ENCODE results near the gene NMNAT3.
A peak's percentile ranks its signal among the peaks of the same experiment; 100 is the strongest.

NMNAT3 gene

GRCh38 chr3:139574026-139574947 lies 103.5 kb downstream of the NMNAT3 start:
- no peak for DNase-seq

DNA sequence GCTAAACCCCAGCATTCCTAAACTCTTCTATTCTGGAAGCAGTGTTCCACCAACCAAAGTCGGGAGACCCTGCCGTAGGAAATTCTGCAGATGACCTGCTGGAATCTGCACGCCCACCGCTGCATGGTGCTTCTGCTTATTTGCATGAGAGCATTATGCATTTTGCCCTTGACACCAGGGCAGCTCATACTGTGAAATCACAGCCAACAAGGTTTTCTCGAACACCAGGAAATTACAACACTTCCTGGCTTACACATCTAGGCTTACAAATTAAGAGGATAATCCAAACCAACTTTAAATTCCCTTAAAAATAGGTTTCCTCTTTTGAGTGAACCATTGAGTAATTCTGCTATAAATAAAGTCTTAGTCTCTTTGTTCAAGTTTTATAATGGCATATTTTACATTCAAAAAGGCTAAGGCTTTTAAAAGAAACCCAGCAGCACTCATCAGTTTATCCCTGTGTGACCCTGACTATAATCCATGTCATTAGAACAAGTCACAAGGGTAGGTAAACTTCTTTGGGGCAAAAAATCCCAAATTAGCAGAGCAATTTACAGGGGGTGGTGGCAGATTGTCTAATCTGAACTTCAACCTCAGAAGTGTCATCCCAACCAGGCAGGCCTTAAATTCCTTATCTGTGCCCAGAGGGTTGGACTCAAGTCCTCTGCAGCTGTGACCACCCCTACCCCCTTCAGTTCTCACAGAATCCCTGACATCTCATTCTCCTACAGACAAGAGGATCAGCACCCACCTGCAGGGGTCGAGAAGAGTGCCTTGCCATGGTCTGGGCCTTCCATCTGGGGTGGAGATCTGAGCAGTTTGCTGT lies 104.7 kb downstream of the NMNAT3 start:
- DNase-seq: no peak

- no peak for DNase-seq
These were observed 106.1 kb downstream of the NMNAT3 start for GRCh38 chr3:139571711-139572110.

GRCh38 chr3:139564294-139564861 lies 113.4 kb downstream of the NMNAT3 start:
- peak; percentile 49 for DNase-seq

DNA sequence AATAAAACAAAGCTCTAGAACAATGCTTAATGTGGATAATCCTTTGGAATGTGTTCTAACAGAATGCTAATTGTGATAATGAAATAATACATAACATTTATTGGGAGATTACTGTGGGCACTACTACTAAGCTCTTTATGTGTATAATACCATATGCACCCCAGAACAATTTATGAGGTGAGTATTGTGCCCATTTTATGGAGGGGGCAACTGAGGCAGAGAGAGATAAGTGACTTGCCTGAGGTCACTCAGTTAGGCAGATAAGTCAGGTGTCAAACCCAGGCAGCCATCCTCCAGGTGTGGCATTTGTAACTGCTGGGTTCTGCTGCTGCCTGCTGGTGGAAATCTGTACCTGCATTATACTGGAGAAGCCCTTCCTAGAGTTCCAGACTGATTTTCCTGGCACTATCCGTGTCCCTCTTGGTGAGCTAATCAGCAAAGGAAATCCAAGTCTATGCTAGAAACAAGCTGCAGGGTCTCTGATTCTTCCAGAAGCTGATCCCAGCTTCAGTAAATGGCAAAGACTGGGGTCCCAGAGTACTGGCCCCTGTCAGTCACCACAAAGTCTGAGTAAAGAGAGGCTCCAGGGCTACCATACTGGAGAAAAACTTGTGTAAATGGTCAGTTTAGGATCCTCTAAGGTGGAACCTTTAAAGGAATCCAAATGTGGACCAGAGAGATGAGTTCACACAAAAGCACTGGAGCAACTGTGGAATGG lies 115.7 kb downstream of the NMNAT3 start:
- peak; percentile 31 for DNase-seq

- DNase-seq: no peak
These were observed 116.4 kb downstream of the NMNAT3 start for GRCh38 chr3:139561255-139561817.

GRCh38 chr3:139560411-139560810 lies 117.4 kb downstream of the NMNAT3 start:
- no peak for DNase-seq

DNA sequence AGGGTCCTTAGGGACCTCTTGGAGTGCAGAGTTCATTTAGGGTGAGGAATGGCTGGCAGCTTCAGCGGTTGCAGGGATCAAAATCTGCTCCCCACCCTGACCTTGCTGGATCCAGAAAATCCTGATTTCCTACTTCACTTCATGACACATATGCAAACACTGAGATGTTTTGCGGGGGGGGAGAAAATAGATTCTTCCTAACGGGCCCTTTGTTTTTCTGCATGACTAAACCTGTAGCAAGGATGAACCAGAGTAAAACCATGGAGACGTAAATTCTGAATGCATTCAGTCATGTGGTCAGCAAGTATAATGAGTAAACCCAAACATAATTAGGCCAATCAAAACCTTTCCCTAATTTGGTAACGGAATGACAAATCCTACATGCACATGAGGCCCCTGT lies 118.2 kb downstream of the NMNAT3 start:
- peak; percentile 53 for DNase-seq

DNA sequence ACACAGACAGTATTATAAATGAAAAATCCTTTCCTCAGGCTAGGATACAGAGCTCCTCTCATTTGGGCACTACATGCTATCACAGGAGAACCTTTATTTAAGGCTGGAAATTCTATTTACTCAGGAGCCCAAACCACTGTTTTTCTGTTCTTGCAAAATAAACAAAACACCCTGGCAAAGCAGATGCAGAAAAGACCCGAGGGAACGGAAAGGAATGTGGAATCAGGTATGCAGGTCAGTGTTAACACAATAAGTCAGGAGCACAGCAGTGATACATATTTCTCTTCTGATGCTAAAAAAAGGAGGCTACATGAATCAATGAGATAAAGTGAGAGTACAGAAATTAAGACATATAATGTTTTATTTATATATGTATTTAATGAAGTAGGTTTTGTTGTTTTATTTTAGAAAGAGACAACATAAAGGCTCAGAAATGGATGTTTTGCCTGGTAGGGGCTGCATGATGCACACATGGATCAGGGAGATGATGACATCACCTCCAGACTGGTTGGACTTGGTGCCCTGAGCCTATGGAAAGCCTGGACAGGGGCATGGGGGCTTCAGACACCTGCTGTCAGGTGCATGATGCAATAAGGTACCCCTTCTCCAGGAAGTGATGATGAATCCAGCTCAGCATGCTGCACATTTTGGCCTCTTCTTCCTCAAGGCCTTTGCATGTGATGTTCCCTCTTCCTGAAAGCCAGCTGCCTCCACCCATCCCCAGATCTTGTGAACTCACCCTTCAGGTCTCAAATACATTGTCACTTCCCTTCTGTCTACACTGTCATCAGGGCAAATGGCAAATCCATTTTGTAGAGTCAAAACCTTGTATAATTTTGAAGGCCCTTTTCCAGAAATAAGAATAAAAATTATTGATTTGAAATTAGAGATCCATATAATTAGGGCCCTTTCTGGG lies 119.2 kb downstream of the NMNAT3 start:
- DNase-seq: no peak

GRCh38 chr3:139557041-139557440 lies 120.7 kb downstream of the NMNAT3 start:
- DNase-seq: no peak

DNA sequence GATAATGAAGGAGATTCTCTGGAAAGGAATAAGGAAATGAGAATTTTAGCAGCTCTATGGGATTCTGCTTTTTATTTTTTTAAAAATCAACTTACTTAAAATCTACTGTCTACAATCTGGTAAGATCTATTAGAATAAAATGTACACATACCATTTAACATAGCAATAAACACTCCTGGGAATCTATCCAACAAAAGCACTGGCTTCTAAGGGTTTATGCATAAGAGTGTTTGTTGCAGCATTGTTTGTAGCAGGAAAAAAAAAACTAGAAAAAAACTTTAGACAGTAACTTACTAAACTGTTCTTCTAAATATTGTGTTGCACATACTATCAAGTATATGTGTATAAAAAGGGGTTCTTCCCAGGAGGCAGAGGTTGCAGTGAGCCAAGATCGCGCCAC lies 122.5 kb downstream of the NMNAT3 start:
- DNase-seq: no peak

- DNase-seq: no peak
These were observed 123.1 kb downstream of the NMNAT3 start for GRCh38 chr3:139554628-139555027.

- DNase-seq: no peak
These were observed 125.0 kb downstream of the NMNAT3 start for GRCh38 chr3:139552632-139553365.

DNA sequence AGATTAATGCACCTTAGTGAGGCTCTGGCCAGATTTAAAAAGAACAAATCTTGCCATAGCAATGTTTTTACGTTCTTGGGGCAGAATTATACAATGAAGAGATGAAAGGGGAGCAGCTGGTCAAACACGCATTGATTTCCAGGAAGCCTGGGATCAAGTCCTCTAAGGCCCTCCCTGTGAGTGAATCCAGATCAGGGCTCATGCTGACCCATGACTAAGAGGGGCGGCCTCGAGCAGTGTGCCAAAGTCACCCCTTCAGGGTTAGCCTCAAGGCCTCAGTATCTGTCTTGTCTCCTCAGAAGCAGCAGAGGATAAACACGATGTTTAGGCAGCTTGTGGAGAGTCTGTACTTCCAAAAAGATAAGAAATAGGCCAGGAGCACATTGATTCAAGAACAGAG lies 129.0 kb downstream of the NMNAT3 start:
- DNase-seq: no peak

DNA sequence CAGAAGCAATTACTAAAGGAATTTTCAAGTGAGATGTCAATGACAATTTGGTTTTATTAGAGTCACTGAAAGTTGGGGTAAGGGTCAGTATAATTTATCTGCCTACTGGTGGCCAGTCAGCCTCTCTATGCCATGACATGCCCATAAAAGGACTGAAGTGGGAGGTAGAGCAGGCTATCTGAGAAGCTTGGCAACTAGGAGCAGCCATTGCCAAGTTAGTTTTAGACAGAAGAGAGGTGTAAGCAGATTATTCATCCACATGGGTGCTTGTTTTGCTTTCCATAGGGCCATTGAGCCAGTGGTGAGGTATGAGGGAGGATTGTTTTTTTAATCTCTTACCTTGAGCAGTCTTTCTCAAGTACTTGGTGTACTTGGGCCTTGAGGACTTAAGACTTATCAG lies 130.1 kb downstream of the NMNAT3 start:
- DNase-seq: no peak

- no peak for DNase-seq
These were observed 131.0 kb downstream of the NMNAT3 start for GRCh38 chr3:139546772-139547171.

DNA sequence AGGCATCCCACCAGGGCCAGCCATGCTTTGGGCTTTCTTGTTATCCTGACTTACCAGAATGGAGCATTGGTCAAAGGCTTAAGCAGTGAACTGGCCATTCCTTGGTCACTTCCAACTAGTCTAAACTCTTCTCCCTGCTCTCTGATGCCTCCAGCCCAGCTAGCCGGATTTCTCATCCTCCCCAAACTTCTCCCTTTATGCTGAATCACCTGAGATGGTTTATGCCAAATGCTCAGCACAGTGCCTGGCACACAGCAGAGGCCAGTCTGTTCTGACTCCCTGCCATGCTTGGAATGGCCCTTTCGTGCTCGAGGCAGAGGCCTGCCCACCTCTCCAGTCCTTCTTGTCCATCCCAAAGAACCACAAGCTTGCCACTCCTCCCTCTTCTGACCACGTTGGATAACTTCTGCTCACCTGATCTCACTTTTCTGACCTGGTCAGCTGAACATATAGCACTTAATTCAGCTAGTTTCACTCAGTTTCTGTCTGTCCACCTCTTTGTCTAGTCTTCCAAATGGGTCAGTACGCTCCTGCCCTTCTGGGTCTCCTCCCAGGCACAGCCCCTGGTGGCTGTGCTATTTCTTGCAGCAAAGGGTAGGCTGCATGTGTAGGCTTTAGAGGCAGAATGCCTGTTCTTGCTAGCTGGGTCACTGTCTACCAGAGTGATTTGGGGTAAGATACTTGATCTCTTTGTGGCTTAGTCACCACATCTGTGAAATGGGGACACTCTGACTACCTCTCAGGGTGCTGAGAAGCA lies 136.1 kb downstream of the NMNAT3 start:
- no peak for DNase-seq

- no peak for DNase-seq
These were observed 136.9 kb downstream of the NMNAT3 start for GRCh38 chr3:139540651-139541531.

DNA sequence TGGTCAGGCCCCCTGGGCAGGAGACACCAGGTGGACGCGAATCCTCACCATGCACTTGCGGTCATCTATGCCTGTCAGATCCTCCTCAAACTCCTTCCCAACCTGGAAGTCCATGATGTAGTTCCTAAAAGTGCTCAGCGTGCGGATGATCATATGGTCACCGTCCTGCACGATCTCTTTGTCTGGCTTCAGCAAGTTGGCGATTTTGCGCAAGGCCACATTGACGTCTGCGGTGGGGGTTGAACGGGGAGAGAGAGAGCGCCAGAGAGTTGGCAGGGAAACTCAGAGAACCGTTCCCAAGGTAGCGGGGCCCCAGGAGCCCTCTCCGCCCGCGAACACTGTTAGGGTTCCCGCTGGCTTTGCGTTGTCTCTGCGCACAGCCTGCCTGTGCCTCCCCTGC lies 139.0 kb downstream of the NMNAT3 start:
- no peak for DNase-seq
